ENCODE results near the gene INSM1.

DNA sequence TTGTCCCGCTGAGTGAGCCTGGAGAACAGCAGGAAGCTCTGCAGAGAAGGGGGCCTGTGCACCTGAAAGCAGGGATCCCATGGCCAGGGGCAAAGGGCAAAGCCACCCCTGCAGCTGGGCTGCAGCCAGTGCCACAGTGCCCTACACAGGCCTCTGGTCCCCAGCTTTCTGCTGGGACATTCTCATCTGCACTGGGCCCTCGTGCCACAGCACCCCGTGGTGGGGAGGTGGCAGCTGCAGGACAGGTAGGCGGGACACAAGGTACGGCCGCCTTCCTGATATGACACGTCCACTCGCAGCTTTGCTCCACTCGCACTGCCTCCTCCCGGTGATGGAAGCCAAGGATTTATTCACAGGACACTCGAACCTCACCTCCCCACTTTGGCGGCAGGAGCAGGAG lies 27.2 kb downstream of the INSM1 start:
- TF ChIP-seq, protein P1, sequence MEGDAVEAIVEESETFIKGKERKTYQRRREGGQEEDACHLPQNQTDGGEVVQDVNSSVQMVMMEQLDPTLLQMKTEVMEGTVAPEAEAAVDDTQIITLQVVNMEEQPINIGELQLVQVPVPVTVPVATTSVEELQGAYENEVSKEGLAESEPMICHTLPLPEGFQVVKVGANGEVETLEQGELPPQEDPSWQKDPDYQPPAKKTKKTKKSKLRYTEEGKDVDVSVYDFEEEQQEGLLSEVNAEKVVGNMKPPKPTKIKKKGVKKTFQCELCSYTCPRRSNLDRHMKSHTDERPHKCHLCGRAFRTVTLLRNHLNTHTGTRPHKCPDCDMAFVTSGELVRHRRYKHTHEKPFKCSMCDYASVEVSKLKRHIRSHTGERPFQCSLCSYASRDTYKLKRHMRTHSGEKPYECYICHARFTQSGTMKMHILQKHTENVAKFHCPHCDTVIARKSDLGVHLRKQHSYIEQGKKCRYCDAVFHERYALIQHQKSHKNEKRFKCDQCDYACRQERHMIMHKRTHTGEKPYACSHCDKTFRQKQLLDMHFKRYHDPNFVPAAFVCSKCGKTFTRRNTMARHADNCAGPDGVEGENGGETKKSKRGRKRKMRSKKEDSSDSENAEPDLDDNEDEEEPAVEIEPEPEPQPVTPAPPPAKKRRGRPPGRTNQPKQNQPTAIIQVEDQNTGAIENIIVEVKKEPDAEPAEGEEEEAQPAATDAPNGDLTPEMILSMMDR (IDR thresholded peaks at IDR 0.05; ENCODE audit: low read depth, low read length) = no peak
- no peak for TF ChIP-seq EZH2phosphoT487 (IDR thresholded peaks at IDR 0.05; ENCODE audit: low read depth)
